Large intestine (tissue), 3 donors: ENCODE data around the gene CASKIN1. TPM values are rescaled to one million over a fixed set of nuclear protein-coding genes. Genes with fewer than 3 reads are reported as not detected.

ENCODE experiments used
- DNase-seq, 2 donors: peaks; one replicate each; pipeline versions ENCODE4 v3.0.0 to v3.0.0-alpha.2; 2013
- H3K27ac ChIP-seq: one replicate; pipeline ENCODE4 v1.5.1; 2013; ENCODE audit warnings: low read length
- H3K27me3 ChIP-seq: 2 replicates; pipeline ENCODE4 v1.6.1; 2013; ENCODE audit warnings: low read length; ENCODE audit not compliant: control insufficient read depth, insufficient read depth
- H3K36me3 ChIP-seq: 2 replicates; pipeline ENCODE4 v1.6.1; 2013; ENCODE audit warnings: low read length; ENCODE audit not compliant: control insufficient read depth, insufficient read depth
- H3K4me1 ChIP-seq: one replicate; pipeline ENCODE4 v1.6.1; 2013; ENCODE audit warnings: low read length; ENCODE audit not compliant: control insufficient read depth, insufficient read depth
- H3K4me3 ChIP-seq: one replicate; pipeline ENCODE4 v1.5.1; 2013; ENCODE audit warnings: low read length
- H3K9me3 ChIP-seq: one replicate; pipeline ENCODE4 v1.6.1; 2013; ENCODE audit warnings: mild to moderate bottlenecking, low read depth, low read length, moderate library complexity; ENCODE audit not compliant: control insufficient read depth
- WGBS: methylation state at CpG from one replicate; pipeline ENCODE4 v1.1.5; 2013; ENCODE audit warnings: low lambda C conversion rate; ENCODE audit not compliant: insufficient coverage; 5-methylcytosine and 5-hydroxymethylcytosine counted together
- polyA plus RNA-seq: library from polyadenylated mRNA; unstranded; fragments of 120-200 nt; gene quantifications from one replicate; pipeline ENCODE4 v1.2.1, GENCODE V29; 2013

The CASKIN1 gene
- polyA plus RNA-seq, 1 donor: 0.96 TPM

GRCh38 chr16:2209258-2210008 is 13.0 kb upstream of the CASKIN1 start:
- H3K9me3 ChIP-seq: peaks cover 2% of the 10 kb centered on the region
- no CpG with 5 or more reads among the region's 29 CpGs for WGBS
- H3K27me3 ChIP-seq: no peaks in the 10 kb centered on the region
- H3K4me1 ChIP-seq: peaks cover 26% of the 10 kb centered on the region
- no peak overlapping the region for H3K27ac ChIP-seq
- peaks cover 41% of the 10 kb centered on the region for H3K36me3 ChIP-seq
- H3K4me3 ChIP-seq: no peak overlapping the region
- no peak for DNase-seq

GRCh38 chr16:2208772-2209171 is 12.4 kb upstream of the CASKIN1 start:
- Histone ChIP-seq H3K27ac (no peak overlapping the region), H3K4me3 (no peak overlapping the region), H3K27me3 (no peaks in the 10 kb centered on the region), H3K36me3 (peaks cover 41% of the 10 kb centered on the region), H3K9me3 (peaks cover 2% of the 10 kb centered on the region), H3K4me1 (peaks cover 26% of the 10 kb centered on the region)
- WGBS: no CpG with 5 or more reads among the region's 9 CpGs
- DNase-seq: no peak

GRCh38 chr16:2208308-2208707 is 11.9 kb upstream of the CASKIN1 start:
- no CpG with 5 or more reads among the region's 23 CpGs for WGBS
- Histone ChIP-seq H3K27ac (no peak overlapping the region), H3K4me3 (no peak overlapping the region), H3K27me3 (no peaks in the 10 kb centered on the region), H3K36me3 (peaks cover 41% of the 10 kb centered on the region), H3K4me1 (peaks cover 25% of the 10 kb centered on the region), H3K9me3 (peaks cover 4% of the 10 kb centered on the region)
- no peak for DNase-seq

- no peak overlapping the region for H3K4me3 ChIP-seq
- no CpG with 5 or more reads among the region's 9 CpGs for WGBS
- peaks cover 41% of the 10 kb centered on the region for H3K36me3 ChIP-seq
- no peak for DNase-seq
- H3K27me3 ChIP-seq: no peaks in the 10 kb centered on the region
- H3K27ac ChIP-seq: no peak overlapping the region
- peaks cover 20% of the 10 kb centered on the region for H3K4me1 ChIP-seq
- H3K9me3 ChIP-seq: peaks cover 5% of the 10 kb centered on the region
These were observed 11.5 kb upstream of the CASKIN1 start for GRCh38 chr16:2207872-2208271.

- H3K27ac ChIP-seq: no peak overlapping the region
- H3K4me1 ChIP-seq: peaks cover 12% of the 10 kb centered on the region
- peaks cover 5% of the 10 kb centered on the region for H3K9me3 ChIP-seq
- no peaks in the 10 kb centered on the region for H3K27me3 ChIP-seq
- DNase-seq: no peak
- peaks cover 36% of the 10 kb centered on the region for H3K36me3 ChIP-seq
- H3K4me3 ChIP-seq: no peak overlapping the region
- no CpG with 5 or more reads among the region's 23 CpGs for WGBS
These were observed 10.5 kb upstream of the CASKIN1 start for GRCh38 chr16:2206780-2207433.

GRCh38 chr16:2206420-2206779 is 10.0 kb upstream of the CASKIN1 start:
- peaks cover 36% of the 10 kb centered on the region for H3K36me3 ChIP-seq
- peaks cover 11% of the 10 kb centered on the region for H3K4me1 ChIP-seq
- DNase-seq: no peak
- H3K27me3 ChIP-seq: no peaks in the 10 kb centered on the region
- 52% methylated on average over 2 of the region's 18 CpGs for WGBS
- peaks cover 5% of the 10 kb centered on the region for H3K9me3 ChIP-seq
- H3K4me3 ChIP-seq: peak overlapping the region; percentile 93
- no peak overlapping the region for H3K27ac ChIP-seq

- H3K4me1 ChIP-seq: peaks cover 11% of the 10 kb centered on the region
- no peaks in the 10 kb centered on the region for H3K27me3 ChIP-seq
- no CpG with 5 or more reads among the region's 16 CpGs for WGBS
- DNase-seq: no peak
- peaks cover 5% of the 10 kb centered on the region for H3K9me3 ChIP-seq
- H3K36me3 ChIP-seq: peaks cover 34% of the 10 kb centered on the region
- H3K4me3 ChIP-seq: peak overlapping the region; percentile 93
- H3K27ac ChIP-seq: peak overlapping the region; percentile 93
These were observed 9.5 kb upstream of the CASKIN1 start for GRCh38 chr16:2205967-2206313.

GRCh38 chr16:2205104-2205966 is 8.9 kb upstream of the CASKIN1 start, which contains the start of gene MLST8:
TSS of gene MLST8 (plus strand) at chr16:2205454. CDS start at chr16:2206086, 632 bp downstream.
- Histone ChIP-seq H3K36me3 (peaks cover 32% of the 10 kb centered on the region), H3K4me3 (peak within 1 kb of the TSS; percentile 93), H3K4me1 (peaks cover 11% of the 10 kb centered on the region), H3K9me3 (peaks cover 5% of the 10 kb centered on the region), H3K27ac (peak within 1 kb of the TSS; percentile 93), H3K27me3 (peaks cover 5% of the 10 kb centered on the region)
- WGBS: no CpG with 5 or more reads among the region's 93 CpGs
- DNase-seq: peak; percentile 78 to 93

GRCh38 chr16:2204416-2205103 is 8.2 kb upstream of the CASKIN1 start:
- H3K27ac ChIP-seq: no peak overlapping the region
- H3K9me3 ChIP-seq: peaks cover 5% of the 10 kb centered on the region
- H3K36me3 ChIP-seq: peaks cover 29% of the 10 kb centered on the region
- peaks cover 12% of the 10 kb centered on the region for H3K27me3 ChIP-seq
- DNase-seq: no peak
- WGBS: 76% methylated on average over 3 of the region's 13 CpGs
- peaks cover 11% of the 10 kb centered on the region for H3K4me1 ChIP-seq
- peak overlapping the region; percentile 93 for H3K4me3 ChIP-seq
